Fibroblast of pulmonary artery (primary cell): ENCODE results near the gene CORO2B.

Experiments used
- DNase-seq: peaks from one replicate; pipeline ENCODE4 v3.0.0-alpha.2; 2010; ENCODE audit warnings: low read depth
- H3K4me3 ChIP-seq: replicated peaks from 2 replicates; pipeline ENCODE4 v1.5.1; 2011; ENCODE audit warnings: low read depth, mild to moderate bottlenecking, control low read depth, low read length, moderate library complexity
- TF ChIP-seq, protein P1 (sequence below): IDR thresholded peaks from 2 replicates; pipeline ENCODE4 v1.5.1; 2011; ENCODE audit warnings: mild to moderate bottlenecking, control low read depth, low read length, inconsistent platforms; ENCODE audit errors: missing control alignments

Gene CORO2B

DNA sequence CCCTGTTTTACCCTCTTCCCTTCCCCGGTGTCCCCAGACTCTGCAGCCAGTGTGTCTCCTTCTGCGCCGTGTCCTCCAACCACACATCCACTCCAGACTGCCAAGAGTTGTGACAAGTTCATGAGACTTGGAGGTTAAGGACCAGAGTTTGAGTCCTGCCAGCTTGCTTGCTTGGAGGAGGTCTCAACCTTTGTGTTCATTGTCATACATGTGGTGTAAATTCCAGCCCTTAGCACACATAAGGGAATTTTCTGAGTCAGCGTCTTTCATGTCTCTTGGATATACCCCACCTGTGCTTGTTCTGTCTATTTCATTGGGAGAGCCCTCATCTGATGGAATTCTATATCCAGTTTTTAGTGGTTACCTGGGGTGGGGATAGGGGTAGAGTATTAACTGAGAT is 13.3 kb downstream of the CORO2B start:
- TF ChIP-seq, protein P1, sequence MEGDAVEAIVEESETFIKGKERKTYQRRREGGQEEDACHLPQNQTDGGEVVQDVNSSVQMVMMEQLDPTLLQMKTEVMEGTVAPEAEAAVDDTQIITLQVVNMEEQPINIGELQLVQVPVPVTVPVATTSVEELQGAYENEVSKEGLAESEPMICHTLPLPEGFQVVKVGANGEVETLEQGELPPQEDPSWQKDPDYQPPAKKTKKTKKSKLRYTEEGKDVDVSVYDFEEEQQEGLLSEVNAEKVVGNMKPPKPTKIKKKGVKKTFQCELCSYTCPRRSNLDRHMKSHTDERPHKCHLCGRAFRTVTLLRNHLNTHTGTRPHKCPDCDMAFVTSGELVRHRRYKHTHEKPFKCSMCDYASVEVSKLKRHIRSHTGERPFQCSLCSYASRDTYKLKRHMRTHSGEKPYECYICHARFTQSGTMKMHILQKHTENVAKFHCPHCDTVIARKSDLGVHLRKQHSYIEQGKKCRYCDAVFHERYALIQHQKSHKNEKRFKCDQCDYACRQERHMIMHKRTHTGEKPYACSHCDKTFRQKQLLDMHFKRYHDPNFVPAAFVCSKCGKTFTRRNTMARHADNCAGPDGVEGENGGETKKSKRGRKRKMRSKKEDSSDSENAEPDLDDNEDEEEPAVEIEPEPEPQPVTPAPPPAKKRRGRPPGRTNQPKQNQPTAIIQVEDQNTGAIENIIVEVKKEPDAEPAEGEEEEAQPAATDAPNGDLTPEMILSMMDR = no peak
- H3K4me3 ChIP-seq = no peak overlapping the region
- peak; percentile 56 for DNase-seq

DNA sequence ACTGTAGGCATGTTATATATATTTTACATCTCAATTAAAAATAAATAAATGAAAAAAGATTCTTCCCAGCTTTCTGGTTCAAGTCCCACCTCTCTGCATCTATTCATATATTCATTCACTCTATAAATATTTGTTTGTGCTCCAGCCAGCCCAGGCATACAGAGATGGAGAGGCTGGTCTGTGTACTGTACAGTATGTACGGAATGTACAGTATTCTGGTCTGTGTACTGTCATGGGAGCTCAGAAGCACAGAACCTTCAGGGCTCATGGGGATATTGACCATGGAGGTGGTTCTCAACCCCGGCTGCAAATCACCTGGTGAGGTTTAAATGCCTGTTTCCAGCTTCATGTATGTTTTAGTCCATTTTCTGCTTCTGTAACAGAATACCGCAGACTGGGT is 13.8 kb downstream of the CORO2B start:
- TF ChIP-seq, protein P1 = no peak
- no peak for DNase-seq

DNA sequence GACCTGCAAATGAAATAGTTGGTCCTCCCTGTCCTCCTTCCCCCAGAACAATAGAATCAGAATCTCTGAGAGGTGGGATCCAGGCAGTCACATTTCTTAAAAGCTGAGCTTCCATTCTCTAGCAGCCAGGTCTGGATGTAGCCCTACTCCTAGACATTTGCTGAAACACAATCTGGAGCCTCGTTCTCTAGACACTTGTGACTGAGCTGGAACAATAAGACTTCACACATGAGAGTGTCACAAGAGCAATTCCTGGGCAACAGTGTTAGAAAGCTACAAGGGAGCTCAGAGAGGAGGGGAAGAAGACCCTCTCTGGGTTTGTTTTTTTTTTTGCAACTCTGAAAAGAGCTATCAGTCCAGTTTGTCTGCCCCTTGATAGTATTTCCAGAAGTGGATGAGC is 14.5 kb downstream of the CORO2B start:
- no peak for DNase-seq
- H3K4me3 ChIP-seq = no peak overlapping the region
- TF ChIP-seq, protein P1 = no peak

More for the DNA sequence above, 13.8 kb downstream of the CORO2B start:
- H3K4me3 ChIP-seq = no peak overlapping the region

DNA sequence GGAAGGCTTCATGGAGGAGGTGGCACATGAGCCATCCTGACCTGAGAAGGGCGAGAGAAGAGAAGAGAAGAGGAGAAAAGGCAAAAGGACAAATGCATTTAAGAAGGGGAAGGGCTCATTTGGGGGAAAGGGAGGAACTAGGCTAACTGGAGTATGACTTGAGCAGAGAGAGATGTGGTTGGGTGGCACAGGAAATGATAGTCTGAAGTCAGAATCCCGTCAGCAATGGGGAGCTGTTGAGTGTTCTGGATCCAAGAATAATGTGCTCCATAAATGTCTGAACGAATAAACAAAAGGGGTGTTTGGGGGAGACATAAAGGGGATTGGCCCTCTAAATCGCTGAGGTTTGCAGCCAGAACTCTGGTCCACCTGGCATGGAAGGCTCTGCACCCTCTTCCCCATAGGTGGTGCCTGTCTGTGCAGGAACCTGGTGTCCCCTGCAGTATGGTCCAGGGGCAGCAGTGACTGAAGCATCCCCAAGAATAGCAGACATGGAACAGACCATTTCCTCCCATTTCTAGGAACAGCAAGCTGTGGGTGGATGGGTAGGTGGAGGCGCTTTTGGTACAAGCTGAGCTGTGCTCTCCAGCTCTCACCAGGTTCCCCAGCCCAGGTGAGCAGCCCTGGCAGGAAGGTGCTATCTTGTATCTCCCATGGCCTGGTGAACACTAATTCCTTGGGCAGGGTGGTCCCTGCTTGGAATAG is 15.2 kb downstream of the CORO2B start:
- no peak for DNase-seq
- no peak overlapping the region for H3K4me3 ChIP-seq
- TF ChIP-seq, protein P1 = no peak

DNA sequence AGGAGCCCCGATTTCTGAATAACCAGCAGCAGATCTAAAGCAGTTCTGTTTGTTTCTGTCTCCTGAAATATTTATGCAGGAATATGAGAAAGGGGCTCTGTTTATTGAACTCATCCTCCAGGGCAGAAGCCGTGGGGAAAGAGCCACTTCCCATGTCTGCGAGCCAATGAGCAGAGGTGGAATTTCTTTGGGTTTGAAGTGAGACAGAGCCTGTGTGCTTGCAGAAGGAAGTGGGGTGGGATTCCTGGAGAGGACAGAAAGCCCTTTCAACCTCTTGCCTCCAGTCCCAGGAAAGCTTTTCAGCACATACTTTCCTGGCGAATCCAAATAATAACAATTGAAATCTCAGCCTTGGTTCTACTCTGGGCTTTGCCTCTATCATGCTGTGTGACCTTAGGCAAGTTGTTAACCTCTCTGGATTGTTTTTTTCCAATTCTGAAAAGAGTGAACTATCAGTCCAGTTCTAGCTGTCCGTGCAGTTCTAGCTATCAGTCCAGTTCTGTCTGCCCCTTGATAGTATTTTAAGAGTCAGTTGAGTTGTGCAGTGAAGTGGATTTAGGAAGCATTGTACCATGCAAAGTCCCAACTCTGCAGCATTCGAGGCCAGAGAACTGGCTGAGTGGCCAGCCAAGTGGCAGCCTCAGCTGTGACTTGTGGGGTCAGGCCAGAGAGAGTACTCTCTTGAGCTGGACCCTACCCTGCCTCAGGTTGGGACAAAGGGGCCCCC is 15.9 kb downstream of the CORO2B start:
- no peak for DNase-seq
- no peak overlapping the region for H3K4me3 ChIP-seq
- TF ChIP-seq, protein P1 = no peak

DNA sequence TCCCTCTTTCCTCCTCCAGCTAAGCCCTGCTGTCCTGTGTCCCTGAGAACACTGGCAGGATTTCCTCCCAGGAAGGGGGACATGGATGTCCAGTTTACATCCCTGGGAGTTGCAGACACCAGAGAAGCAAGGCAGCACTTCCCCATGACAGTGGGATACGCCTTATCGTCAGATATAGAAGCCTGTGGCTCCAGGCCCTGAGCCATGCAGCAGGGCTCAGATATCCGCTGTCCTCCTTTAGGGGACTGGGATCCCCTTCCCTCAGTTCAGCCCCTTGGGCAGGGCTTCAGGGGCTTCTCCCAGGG is 16.4 kb downstream of the CORO2B start:
- DNase-seq = no peak
- H3K4me3 ChIP-seq = no peak overlapping the region
- TF ChIP-seq, protein P1 = no peak

DNA sequence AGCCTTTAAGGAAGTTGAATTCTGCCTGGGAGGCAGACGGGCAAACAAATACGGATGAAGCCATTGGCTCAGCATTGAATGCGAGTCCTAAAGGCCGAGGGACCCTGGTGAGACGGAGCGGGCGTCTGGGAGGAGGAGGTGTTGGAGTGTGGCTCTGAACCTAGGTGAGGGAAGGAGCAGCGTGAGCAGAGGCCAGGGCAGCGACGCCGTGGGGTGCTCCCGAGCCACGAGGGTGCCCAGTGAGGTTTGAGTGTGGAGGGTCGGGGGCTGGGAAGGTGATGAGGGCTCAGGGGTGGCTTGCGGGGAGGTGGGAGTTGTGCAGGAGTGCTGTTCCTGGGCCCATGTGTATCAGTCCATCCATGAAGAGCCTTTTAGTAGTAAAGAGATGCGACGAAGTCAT is 17.0 kb downstream of the CORO2B start:
- TF ChIP-seq, protein P1 = no peak
- DNase-seq = no peak
- no peak overlapping the region for H3K4me3 ChIP-seq
